ENCODE results near the gene CTNND2. TPM values are rescaled to one million over a fixed set of nuclear protein-coding genes. Genes with fewer than 3 reads are reported as not detected.

The CTNND2 gene
- total and polyA plus RNA-seq, 10 donors = 0.93 to 51.0 (median 21.5) TPM

DNA sequence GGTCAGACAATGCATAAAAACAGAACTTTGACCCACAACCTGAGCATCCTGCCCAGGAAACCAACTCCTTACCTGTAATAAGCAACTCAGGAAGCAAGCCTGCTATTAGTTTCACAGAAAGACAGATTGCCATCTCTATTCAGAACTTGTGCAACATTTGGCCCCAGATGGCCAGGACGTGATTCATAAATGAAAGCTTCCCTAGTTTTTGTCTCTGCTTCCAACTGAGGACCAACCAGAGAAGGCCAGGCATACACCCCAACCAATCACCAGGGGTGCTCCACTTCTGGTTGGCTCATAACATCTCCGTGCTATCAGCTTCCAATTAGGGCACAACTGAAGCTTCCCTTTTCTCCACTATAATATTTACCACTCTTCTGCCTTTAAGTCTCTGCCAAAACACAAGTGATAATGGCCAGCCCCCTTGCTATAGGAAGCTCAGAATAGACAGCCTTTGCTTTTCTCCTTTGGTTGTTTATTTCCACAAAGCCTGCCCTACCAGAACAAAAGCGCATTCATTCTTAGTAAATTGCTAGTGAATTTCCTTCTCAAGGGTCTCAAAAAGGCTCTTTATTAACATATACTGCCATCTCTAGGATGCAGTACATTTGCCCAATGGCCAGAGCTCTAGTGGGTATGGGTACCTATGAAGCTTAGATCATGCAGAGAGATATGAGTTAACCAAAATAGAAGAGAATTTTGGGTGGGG, 853.5 kb downstream of the CTNND2 start:
- TF ChIP-seq POLR2A (IDR thresholded peaks at IDR 0.05) (no peak), POLR2AphosphoS5 (IDR thresholded peaks at IDR 0.05) (no peak)
- TF ChIP-seq, protein P1, sequence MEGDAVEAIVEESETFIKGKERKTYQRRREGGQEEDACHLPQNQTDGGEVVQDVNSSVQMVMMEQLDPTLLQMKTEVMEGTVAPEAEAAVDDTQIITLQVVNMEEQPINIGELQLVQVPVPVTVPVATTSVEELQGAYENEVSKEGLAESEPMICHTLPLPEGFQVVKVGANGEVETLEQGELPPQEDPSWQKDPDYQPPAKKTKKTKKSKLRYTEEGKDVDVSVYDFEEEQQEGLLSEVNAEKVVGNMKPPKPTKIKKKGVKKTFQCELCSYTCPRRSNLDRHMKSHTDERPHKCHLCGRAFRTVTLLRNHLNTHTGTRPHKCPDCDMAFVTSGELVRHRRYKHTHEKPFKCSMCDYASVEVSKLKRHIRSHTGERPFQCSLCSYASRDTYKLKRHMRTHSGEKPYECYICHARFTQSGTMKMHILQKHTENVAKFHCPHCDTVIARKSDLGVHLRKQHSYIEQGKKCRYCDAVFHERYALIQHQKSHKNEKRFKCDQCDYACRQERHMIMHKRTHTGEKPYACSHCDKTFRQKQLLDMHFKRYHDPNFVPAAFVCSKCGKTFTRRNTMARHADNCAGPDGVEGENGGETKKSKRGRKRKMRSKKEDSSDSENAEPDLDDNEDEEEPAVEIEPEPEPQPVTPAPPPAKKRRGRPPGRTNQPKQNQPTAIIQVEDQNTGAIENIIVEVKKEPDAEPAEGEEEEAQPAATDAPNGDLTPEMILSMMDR (IDR thresholded peaks at IDR 0.05 in 8 of 11, conservative IDR thresholded peaks at IDR 0.05 in 3 of 11) = no peak
- WGBS, 5 donors = 51 to 77% (median 66%) methylated on average over 3 of the region's 3 CpGs
- no peaks in the 10 kb centered on the region for H3K4me1 ChIP-seq
- no peak overlapping the region for H3K27ac ChIP-seq
- no peak overlapping the region for H3K4me3 ChIP-seq
- intact Hi-C loops (cut with DNase I; ENCODE audit: low total_unique reads) = no loop called here
- no peaks in the 10 kb centered on the region for H3K36me3 ChIP-seq
- H3K27me3 ChIP-seq (replicated peaks in 1 of 7) = no peaks in the 10 kb centered on the region
- no peak for DNase-seq
- no peaks in the 10 kb centered on the region for H3K9me3 ChIP-seq

DNA sequence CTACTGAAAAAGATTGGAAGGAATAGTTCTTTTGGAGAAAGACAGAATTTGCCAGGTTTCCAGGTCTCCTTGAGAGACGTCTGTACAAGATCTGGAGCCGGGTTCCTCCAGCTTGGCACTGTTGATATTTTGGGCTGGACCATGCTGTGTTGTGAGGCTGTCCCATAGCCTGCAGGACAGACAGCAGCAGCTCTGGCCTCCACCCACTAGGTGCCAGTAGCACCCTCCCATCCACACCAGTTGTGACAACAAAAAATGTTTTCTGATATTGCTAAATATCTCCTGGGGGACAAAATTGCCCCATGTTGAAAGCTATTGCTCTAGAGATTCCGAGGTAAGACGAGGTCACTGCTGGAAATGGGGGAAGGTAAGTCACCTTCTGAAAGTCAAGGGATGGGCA, 855.5 kb downstream of the CTNND2 start:
- H3K4me3 ChIP-seq = no peak overlapping the region
- WGBS, 5 donors = 80 to 94% (median 87%) methylated on average over 4 of the region's 4 CpGs
- H3K36me3 ChIP-seq = no peaks in the 10 kb centered on the region
- no peaks in the 10 kb centered on the region for H3K9me3 ChIP-seq
- H3K27me3 ChIP-seq (replicated peaks in 1 of 7) = no peaks in the 10 kb centered on the region
- DNase-seq = no peak
- H3K4me1 ChIP-seq = no peaks in the 10 kb centered on the region
- H3K27ac ChIP-seq = no peak overlapping the region
- TF ChIP-seq, protein P1 (IDR thresholded peaks at IDR 0.05 in 8 of 11, conservative IDR thresholded peaks at IDR 0.05 in 3 of 11) = no peak
- TF ChIP-seq POLR2A (IDR thresholded peaks at IDR 0.05) = no peak
- no peak for TF ChIP-seq POLR2AphosphoS5 (IDR thresholded peaks at IDR 0.05)
- intact Hi-C loops (cut with DNase I; ENCODE audit: low total_unique reads) = no loop called here

DNA sequence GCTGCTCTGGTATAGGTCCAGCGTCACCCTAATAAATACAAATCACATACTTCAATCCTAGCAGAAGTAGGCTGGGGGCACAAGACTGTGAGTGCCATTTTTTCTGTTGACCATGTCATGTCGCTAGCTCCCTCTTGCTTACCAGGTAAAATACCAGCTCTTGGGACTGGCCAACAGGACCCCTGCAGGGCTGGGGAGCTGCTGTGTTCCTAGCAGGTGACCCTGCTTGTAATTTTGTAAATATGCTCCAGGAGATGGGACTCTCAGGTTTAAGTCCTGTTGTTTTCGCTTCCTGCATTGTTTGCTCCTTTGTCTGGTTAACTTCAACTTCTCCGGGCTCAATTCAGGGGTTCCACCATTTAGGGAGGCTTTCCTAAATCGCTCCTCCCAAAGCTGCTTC, 856.6 kb downstream of the CTNND2 start:
- Histone ChIP-seq H3K4me1 (no peaks in the 10 kb centered on the region), H3K27ac (no peak overlapping the region), H3K4me3 (no peak overlapping the region), H3K27me3 (replicated peaks in 1 of 7) (no peaks in the 10 kb centered on the region), H3K36me3 (no peaks in the 10 kb centered on the region), H3K9me3 (no peaks in the 10 kb centered on the region)
- TF ChIP-seq POLR2AphosphoS5 (IDR thresholded peaks at IDR 0.05) (no peak), POLR2A (IDR thresholded peaks at IDR 0.05) (no peak)
- TF ChIP-seq, protein P1 (IDR thresholded peaks at IDR 0.05 in 8 of 11, conservative IDR thresholded peaks at IDR 0.05 in 3 of 11) = no peak
- no peak for DNase-seq
- 87 to 98% (median 96%) methylated on average over 5 of the region's 5 CpGs for WGBS, 5 donors
- intact Hi-C loops (cut with DNase I; ENCODE audit: low total_unique reads) = no loop called here

DNA sequence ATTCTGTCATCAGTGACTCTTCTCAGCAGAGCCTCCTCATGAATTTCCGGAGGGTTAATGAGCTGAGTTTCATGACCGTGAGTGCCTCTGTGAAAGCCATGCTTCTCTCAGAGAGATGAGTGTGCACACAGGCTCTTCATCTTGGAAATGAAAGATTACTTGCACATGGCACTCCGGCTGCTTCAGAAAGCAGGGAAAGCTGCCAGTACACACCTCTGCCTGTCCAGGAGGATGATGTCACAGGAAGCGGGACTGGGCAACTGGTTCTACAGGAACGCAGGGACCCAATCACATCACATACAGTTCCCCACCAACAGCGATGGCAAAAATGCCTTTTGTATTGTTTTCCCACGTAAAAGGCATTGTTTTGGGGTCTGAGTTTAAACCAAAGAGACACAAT, 857.2 kb downstream of the CTNND2 start:
- Histone ChIP-seq H3K36me3 (no peaks in the 10 kb centered on the region), H3K4me1 (no peaks in the 10 kb centered on the region), H3K9me3 (no peaks in the 10 kb centered on the region), H3K27me3 (replicated peaks in 1 of 7) (no peaks in the 10 kb centered on the region), H3K27ac (no peak overlapping the region), H3K4me3 (no peak overlapping the region)
- intact Hi-C loops (cut with DNase I; ENCODE audit: low total_unique reads) = no loop called here
- TF ChIP-seq, protein P1 (IDR thresholded peaks at IDR 0.05 in 8 of 11, conservative IDR thresholded peaks at IDR 0.05 in 3 of 11) = no peak
- no peak for TF ChIP-seq POLR2AphosphoS5 (IDR thresholded peaks at IDR 0.05)
- DNase-seq = no peak
- WGBS, 5 donors = 79 to 91% (median 85%) methylated on average over 7 of the region's 7 CpGs
